Fibroblast of lung (primary cell): Measurements from ENCODE around the gene RALY.

ENCODE experiments used
- EZH2 ChIP-seq: IDR thresholded peaks from 2 replicates; pipeline ENCODE4 v1.5.1; 2012; ENCODE audit warnings: low read length, control low read depth, mild to moderate bottlenecking; ENCODE audit errors: missing control alignments
- TF ChIP-seq, protein P1 (sequence below), 2 donors: IDR thresholded peaks in 1 of 2; conservative IDR thresholded peaks in 1 of 2; 1 replicate in 1 of 2; 2 replicates in 1 of 2; pipeline ENCODE4 v1.5.1; 2011 to 2012; ENCODE audit warnings: low read length in 2 of 2, control low read depth in 1 of 2, inconsistent platforms in 1 of 2, low read depth in 1 of 2, mild to moderate bottlenecking in 1 of 2

GRCh38 chr20:33971147-33971975 lies 22.4 kb upstream of the RALY start:
- no peak for TF ChIP-seq EZH2
- TF ChIP-seq, protein P1, sequence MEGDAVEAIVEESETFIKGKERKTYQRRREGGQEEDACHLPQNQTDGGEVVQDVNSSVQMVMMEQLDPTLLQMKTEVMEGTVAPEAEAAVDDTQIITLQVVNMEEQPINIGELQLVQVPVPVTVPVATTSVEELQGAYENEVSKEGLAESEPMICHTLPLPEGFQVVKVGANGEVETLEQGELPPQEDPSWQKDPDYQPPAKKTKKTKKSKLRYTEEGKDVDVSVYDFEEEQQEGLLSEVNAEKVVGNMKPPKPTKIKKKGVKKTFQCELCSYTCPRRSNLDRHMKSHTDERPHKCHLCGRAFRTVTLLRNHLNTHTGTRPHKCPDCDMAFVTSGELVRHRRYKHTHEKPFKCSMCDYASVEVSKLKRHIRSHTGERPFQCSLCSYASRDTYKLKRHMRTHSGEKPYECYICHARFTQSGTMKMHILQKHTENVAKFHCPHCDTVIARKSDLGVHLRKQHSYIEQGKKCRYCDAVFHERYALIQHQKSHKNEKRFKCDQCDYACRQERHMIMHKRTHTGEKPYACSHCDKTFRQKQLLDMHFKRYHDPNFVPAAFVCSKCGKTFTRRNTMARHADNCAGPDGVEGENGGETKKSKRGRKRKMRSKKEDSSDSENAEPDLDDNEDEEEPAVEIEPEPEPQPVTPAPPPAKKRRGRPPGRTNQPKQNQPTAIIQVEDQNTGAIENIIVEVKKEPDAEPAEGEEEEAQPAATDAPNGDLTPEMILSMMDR (conservative IDR thresholded peaks at IDR 0.05 in 1 of 2, IDR thresholded peaks at IDR 0.05 in 1 of 2; ENCODE audit: low read depth in 1 of 2, low read length in 2 of 2) = no peak
